ENCODE results near the gene APLN.
A peak's percentile ranks its signal among the peaks of the same experiment; 100 is the strongest.

APLN gene

DNA sequence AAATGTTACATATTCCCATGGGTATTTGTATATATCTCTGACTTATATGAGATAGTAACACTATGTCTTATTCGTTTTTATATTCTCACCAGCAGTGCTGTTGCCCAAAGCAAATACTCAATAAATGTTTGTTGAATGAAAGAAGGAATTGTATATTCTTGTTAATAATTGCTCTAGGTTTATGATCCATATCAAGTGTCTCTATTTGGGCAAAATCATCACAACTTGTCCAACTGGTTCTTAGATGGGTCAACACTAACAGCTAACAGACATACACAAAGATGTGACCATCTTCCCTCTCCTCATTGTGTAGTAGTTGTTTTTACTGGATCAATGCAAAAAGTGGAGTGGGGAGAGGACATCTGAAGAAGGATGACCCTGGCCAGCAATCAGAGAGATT, 6.6 kb upstream of the APLN start:
- DNase-seq (ENCODE audit: low spot score), result no peak

- no peak for DNase-seq (ENCODE audit: low spot score)
Observed at GRCh38 chrX:129659861-129660260, 5.1 kb upstream of the APLN start.

GRCh38 chrX:129659141-129659540, 4.4 kb upstream of the APLN start:
- DNase-seq (ENCODE audit: low spot score), result no peak

DNA sequence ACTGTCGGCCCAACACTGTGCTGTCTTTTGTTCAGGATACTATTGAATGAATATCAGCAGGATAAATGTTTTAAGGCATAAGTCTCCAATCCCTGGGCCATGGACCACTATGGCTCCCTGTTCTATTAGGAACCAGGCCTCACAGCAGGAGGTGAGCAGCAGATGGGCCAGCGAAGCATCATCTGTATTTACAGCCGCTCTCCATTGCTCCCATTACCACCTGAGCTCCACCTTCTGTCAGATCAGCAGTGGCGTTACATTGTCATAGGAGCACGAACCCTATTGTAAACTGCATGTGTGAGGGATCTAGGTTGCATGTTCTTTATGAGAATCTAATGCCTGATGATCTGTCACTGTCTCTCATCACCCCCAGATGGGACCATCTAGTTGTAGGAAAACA, 3.7 kb upstream of the APLN start:
- DNase-seq (ENCODE audit: low spot score), result no peak

- no peak for DNase-seq (ENCODE audit: low spot score)
Observed at GRCh38 chrX:129655547-129656249, 942 bp upstream of the APLN start.

DNA sequence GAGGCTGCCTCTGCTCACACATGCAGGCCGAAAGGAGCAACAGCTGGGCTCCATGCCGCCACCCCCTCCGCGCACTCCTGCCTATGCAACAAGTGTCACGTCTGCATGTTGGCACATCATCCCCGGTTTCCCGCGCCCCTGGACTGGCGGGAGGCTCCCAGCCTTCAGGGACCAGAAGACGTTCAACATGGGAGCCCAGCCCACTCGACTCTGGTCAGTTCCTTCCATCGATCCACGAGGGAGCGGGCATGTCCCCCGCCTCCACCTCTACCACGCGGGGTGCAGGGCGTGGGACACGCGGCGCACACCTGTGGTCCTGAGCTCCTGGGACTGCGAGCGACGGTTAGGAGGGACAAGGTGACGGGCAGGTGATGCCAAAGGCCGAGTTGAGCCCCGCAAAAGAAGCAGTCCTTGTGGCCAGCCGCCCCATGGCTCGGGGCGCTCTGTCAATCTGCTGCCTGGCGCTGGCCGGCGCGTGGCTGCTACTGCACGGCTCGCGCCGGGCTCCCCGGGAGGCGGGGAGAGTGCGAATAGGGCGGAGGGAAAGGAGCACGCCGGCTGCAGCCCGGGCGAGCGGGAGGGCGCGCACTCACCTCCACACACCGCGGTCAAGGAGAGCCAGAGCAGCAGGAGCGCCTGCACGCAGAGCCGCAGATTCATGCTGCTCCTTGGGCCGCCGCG, 645 bp downstream of the APLN start:
- DNase-seq (ENCODE audit: low spot score), result no peak

DNA sequence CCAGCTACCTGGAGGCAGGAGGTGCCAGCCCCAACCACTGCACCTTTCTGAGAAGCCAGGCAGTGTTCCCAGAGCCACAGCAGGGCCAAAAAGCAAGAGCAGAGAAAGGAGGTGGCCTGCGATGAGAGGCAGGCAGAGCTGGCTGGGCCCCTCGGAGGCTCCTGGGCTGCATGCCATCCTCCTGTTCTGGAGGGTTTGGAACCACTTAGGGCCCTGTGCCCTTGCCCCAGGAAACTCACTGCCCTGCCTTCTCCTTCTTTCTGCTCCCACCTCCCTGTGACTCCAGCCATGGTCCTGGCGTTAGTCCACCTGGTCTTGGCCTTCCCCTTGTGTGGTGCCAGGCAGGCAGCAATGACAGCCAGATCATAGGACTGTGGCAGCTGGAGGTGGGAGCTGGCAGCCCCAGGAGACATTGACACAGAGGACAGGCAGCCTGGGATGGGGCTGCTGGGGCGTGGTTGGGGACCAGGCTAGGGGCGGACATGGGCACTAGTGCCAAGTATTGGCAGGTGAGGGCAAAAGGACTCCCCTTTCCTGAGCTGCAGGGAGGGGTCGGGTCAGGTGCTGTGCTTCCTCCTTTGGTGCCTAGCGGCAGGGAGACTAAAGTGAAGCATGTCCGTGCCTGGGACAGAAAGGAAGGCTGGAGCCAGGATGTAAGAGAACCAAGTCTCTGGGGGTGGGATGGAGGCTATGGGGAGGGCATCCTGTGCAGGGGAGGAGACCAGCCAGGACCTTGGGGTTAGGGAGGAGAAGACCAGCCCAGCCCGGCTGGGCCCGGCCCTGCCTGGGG, 1.4 kb downstream of the APLN start:
- DNase-seq (ENCODE audit: low spot score), result peak; percentile 17

- no peak for DNase-seq (ENCODE audit: low spot score)
Observed at GRCh38 chrX:129652565-129653169, 2.1 kb downstream of the APLN start.

- no peak for DNase-seq (ENCODE audit: low spot score)
Observed at GRCh38 chrX:129651756-129652564, 2.8 kb downstream of the APLN start.

DNA sequence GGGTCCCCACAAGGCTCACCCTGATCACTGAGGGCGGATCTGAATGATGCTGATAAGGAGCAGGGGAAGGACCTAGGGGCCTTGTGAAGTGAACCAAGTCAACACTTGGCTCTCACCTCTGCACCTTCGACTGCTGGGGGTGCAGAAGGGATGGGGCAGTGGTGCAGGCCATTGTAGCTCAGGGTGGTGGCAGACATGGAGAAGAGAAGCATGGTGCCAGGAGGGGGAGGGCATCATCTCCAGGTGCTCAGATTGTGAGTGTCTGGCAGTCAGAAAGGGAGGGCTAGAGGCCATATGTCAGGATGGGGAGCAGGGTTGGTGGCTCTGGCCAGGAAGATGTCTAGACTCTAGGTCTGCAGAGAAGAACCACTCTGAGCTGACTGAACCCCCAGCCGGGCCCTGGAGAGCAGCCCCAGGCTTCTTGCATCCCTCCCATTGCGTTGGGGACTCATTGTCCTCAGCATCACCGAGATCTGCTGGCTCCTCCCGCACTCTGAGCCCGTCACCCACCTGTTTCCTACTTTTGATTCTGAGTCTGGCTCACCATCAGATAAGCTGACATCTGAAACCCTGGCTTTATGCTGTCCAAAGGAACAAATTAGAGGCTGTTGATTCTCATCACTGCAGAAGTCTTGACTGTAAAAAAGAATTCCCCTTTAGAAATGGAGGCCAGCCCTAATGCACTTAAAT, 3.8 kb downstream of the APLN start:
- DNase-seq (ENCODE audit: low spot score), result no peak

- no peak for DNase-seq (ENCODE audit: low spot score)
Observed at GRCh38 chrX:129650183-129650689, 4.5 kb downstream of the APLN start.

GRCh38 chrX:129649268-129650182, 5.2 kb downstream of the APLN start:
- DNase-seq (ENCODE audit: low spot score), result no peak

DNA sequence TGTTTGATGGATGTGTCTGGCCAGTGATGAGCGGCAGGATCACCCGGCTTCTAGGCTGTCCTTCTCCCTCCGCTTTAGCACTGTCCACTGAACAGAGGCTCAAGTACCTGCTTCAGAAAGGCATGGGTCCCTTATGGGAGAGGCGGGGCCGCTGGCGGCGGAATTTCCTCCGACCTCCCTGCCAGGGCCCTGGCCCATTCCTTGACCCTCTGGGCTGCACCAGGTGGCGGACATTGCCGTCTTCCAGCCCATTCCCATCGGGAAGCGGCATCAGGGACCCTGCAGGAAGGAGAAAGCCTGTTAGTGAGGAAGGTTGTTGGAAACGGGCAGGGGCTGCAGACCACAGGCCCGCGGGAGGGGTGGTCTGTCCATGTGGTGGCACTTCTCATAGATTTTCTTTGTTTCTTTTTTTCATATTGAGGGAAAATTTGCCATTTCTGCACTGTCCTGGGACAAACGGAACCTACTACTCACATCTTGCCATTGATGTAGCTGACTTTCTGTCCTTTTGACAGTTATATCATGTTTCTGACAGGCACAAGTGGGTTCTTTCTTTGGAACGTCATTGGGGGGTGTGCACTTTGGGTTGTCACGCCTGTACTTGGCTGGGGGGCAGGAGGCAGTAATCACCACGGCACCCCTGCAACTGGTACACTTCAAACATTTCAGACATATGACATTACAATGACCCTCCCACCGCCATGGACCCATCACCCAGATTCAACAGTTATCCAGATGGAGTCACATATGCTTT, 6.1 kb downstream of the APLN start:
- no peak for DNase-seq (ENCODE audit: low spot score)

DNA sequence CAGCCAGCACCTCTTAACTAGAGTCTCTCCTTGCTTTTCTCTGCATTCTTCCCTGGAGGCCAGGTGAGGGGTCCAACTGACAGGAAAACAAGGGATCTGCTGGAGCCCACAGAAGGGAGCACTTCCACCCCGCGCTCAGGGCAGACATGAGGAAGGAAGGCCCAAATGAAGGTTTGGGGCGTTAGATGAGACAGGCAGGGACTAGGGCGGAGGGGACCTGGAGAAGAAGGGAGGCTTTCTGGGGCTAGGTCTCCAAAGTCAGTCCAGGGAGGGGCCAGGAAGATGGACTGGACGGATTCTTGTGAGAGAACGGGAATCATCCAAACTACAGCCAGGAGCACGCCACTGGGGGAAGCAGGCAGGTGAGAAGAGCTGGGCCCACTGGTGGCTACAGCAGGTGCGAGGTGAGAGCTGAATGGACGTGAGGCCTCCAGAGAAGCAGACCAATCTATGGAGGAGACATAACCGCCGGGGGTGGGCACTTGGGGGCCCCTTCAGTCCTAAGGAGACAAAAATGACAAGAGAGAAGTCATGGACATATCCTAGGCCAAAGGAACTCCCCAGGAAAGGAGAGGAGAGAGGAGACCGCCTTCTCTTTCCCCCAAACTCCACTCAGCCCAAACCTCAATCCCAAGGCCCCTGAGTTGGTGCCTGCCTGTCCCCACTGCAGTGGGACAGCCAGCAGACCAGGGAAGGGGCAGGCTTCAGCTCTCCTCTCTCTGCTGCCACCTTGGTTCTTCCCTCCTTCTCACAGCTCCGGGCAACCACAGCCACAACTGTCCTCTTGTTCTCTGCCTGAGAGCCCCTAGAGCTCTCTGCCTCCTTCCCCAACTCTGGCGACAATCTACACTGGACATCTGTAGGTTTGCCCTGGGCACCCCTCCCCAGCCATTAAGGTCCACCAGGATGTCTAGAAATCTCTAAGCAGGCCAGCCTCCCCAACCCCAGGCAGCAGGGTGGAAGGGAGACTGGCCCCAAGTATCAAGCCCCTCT, 7.0 kb downstream of the APLN start:
- DNase-seq (ENCODE audit: low spot score), result no peak

DNA sequence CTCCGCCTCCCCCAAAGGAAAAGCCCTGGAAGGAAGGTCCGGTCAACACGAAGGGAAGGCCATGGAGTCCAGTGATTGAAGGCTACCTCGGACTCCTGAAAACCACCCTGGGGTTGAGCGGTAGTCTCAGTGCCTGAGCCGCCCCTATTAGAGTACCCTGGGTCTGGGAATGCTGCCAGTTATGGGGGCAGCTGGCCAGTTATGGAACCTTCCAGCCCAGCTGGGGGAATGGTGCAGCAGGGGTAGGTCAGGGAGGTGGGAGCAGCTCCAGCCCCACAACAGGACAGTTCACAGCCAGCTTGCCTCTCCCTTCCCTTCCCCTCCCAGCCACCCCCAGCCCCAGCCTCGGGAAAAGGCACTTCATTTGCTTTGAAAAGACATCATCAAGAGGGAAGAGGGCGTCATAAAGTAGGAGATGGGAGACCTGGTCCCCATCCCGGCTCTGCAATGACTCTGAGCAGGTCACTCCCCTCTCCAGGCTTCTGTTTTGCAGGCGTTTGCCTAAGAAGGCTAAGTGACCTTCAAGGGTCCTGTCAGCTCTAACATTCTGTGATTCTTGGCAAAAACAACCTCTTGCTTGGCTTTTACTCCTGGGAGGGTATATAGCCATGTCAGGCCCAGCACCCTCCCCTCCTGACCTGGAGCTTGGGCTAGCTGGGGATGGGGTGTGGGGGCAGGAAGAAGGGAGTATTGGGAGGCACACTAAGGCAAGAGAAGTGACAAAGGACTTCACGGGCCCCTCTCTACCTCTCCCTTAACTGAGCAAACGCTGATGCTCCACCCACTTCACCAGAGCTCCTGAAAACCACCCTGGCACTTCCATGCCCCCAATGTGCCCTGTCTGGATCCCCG, 8.0 kb downstream of the APLN start:
- no peak for DNase-seq (ENCODE audit: low spot score)

DNA sequence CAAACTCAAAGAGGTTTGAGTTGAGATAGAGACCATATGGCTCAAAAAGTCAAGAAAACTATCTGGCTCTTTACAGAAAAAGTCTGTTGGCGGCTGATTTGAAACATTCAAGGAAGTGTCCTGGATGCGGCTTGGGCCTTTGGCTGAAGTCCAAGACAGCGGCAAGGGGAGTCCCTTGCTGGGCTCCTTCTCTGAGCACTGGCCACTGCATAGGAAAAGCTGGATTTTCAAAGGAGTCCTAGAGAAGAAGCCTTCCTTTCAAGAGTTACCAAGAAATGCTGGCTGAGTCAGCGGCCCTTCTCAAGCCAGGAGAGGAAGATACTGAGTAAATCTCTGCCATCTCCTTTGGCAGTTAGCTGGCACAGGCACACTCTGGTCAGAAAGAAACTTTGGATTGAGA, 12.1 kb downstream of the APLN start:
- DNase-seq (ENCODE audit: low spot score), result no peak

GRCh38 chrX:129641941-129642340, 12.8 kb downstream of the APLN start:
- no peak for DNase-seq (ENCODE audit: low spot score)
